Measurements from ENCODE around the gene MAP1LC3A. TPM values are rescaled to one million over a fixed set of nuclear protein-coding genes. Genes with fewer than 3 reads are reported as not detected.
A peak's percentile ranks its signal among the peaks of the same experiment; 100 is the strongest.
"Not testable (repeated sequence)": the region's sequence is repeated elsewhere in the genome, so short reads cannot be mapped to it uniquely, and the experiment has no call there.

The MAP1LC3A gene
- total RNA-seq, 1 donor from 2014 or later, result 51.6 TPM

GRCh38 chr20:34514897-34515483 lies 43.5 kb upstream of the MAP1LC3A start:
- intact Hi-C loops (cut with DNase I), result no loop called here
- Histone ChIP-seq H3K27ac (peak overlapping the region; percentile 95), H3K27me3 (ENCODE audit: low read depth) (no peaks in the 10 kb centered on the region)

GRCh38 chr20:34515484-34516246 lies 42.9 kb upstream of the MAP1LC3A start:
- TF ChIP-seq, protein P1, sequence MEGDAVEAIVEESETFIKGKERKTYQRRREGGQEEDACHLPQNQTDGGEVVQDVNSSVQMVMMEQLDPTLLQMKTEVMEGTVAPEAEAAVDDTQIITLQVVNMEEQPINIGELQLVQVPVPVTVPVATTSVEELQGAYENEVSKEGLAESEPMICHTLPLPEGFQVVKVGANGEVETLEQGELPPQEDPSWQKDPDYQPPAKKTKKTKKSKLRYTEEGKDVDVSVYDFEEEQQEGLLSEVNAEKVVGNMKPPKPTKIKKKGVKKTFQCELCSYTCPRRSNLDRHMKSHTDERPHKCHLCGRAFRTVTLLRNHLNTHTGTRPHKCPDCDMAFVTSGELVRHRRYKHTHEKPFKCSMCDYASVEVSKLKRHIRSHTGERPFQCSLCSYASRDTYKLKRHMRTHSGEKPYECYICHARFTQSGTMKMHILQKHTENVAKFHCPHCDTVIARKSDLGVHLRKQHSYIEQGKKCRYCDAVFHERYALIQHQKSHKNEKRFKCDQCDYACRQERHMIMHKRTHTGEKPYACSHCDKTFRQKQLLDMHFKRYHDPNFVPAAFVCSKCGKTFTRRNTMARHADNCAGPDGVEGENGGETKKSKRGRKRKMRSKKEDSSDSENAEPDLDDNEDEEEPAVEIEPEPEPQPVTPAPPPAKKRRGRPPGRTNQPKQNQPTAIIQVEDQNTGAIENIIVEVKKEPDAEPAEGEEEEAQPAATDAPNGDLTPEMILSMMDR (IDR thresholded peaks at IDR 0.05), result no peak
- Histone ChIP-seq H3K4me1 (peaks cover 43% of the 10 kb centered on the region), H3K9me3 (no peaks in the 10 kb centered on the region), H3K36me3 (peaks cover 18% of the 10 kb centered on the region), H3K4me3 (peak overlapping the region; percentile 71), H3K27me3 (ENCODE audit: low read depth) (no peaks in the 10 kb centered on the region), H3K27ac (peak overlapping the region; percentile 95)
- DNase-seq (peak; percentile 82), ATAC-seq (peak; percentile 89 to 91)
- intact Hi-C loops (cut with DNase I), result no loop called here

More at GRCh38 chr20:34514897-34515483, 43.5 kb upstream of the MAP1LC3A start:
- Histone ChIP-seq H3K4me1 (peaks cover 40% of the 10 kb centered on the region), H3K4me3 (peak overlapping the region; percentile 71), H3K36me3 (peaks cover 14% of the 10 kb centered on the region), H3K9me3 (no peaks in the 10 kb centered on the region)
- ATAC-seq (no peak), DNase-seq (no peak)
- TF ChIP-seq, protein P1 (IDR thresholded peaks at IDR 0.05), result no peak

DNA sequence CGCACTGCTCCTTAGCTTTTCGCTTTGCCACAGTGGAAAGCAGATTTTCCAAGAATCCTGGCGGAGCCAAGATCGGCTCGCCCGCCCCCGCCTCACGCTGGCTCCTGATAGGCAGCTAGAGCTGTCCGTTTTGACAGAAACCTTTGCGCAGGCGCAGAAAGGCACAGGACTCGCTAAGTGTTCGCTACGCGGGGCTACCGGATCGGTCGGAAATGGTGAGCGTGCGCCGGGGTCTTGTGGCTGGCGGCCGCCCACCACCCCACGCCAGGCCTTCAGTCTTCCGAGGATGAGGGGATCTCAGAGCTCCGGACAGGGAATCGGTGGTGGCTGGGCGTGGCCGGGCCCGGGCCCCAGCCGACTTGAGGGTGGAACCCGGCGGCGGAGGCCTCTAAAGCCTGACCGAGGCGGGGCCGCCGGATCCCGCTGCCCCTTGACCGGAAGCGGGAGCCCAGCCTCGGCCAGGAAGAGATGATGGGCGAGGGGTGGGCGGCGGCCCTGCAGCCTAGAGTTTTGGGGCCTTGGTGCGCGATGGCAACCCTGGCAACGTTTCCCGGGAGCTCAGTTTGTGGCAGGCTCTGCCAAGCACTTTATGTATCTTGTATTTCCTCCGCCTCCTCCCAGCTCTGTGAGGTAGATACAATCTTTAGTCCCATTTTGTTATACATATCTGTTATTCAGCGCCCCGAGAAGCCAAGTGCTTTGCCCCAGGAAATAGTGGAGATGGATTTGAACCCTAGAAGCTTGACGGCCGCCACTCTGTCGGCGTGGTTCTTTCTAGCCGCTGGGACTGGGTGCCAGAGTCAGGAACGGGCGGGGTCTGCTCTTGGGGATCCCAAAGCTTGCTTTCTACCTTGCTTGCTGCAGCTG lies 42.0 kb upstream of the MAP1LC3A start, which contains the start of gene DYNLRB1:
Gene DYNLRB1 (plus strand): TSS at position 176 of the 867 bp plus-strand sequence. CDS start 37 bp downstream, at position 213.
- ATAC-seq, result peak; percentile 96 to 97
- Histone ChIP-seq H3K4me1 (peaks cover 49% of the 10 kb centered on the region), H3K4me3 (peak within 1 kb of the TSS; percentile 71), H3K27ac (peak within 1 kb of the TSS; percentile 95), H3K36me3 (peaks cover 25% of the 10 kb centered on the region), H3K27me3 (ENCODE audit: low read depth) (no peaks in the 10 kb centered on the region), H3K9me3 (no peaks in the 10 kb centered on the region)
- intact Hi-C loops (cut with DNase I), result no loop called here
- DNase-seq, result peak; percentile 98
- TF ChIP-seq, protein P1 (IDR thresholded peaks at IDR 0.05), result no peak

- ATAC-seq, result no peak
- Histone ChIP-seq H3K4me3 (peak overlapping the region; percentile 71), H3K4me1 (peaks cover 47% of the 10 kb centered on the region), H3K36me3 (peaks cover 29% of the 10 kb centered on the region), H3K9me3 (no peaks in the 10 kb centered on the region), H3K27ac (peak overlapping the region; percentile 95), H3K27me3 (ENCODE audit: low read depth) (no peaks in the 10 kb centered on the region)
- intact Hi-C loops (cut with DNase I), result no loop called here
- DNase-seq, result no peak
- TF ChIP-seq, protein P1 (IDR thresholded peaks at IDR 0.05), result no peak
Measured at GRCh38 chr20:34517114-34517505, 41.4 kb upstream of the MAP1LC3A start.

DNA sequence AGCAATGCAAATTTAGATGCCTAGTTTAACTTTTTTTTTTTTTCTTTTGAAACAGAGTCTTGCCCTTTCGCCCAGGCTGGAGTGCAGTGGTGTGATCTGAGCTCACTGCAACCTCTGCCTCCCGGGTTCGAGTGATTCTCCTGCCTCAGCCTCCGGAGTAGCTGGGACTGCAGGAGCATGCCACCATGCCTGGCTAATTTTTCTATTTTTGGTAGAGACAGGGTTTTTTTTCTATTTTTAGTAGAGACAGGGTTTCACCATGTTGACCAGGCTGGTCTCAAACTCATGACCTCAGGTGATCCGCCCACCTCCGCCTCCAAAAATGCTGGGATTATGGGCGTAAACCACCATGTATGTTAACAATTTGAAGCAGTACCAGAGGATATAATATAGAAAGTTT lies 39.7 kb upstream of the MAP1LC3A start:
- H3K27ac ChIP-seq; H3K4me3 ChIP-seq; H3K27me3 ChIP-seq (ENCODE audit: low read depth); ATAC-seq; DNase-seq; intact Hi-C loops (cut with DNase I); H3K9me3 ChIP-seq: not testable (repeated sequence)
- Histone ChIP-seq H3K36me3 (peaks cover 29% of the 10 kb centered on the region), H3K4me1 (peaks cover 49% of the 10 kb centered on the region)

- H3K27ac ChIP-seq; intact Hi-C loops (cut with DNase I); H3K4me3 ChIP-seq; ATAC-seq; H3K27me3 ChIP-seq (ENCODE audit: low read depth); H3K9me3 ChIP-seq; DNase-seq: not testable (repeated sequence)
- Histone ChIP-seq H3K36me3 (peaks cover 34% of the 10 kb centered on the region), H3K4me1 (peaks cover 52% of the 10 kb centered on the region)
Measured at GRCh38 chr20:34519841-34520240, 38.7 kb upstream of the MAP1LC3A start.
